Fibroblast of mammary gland (primary cell): ENCODE measurements around the gene GGPS1.

Experiments used
- DNase-seq: peaks from one replicate; pipeline ENCODE4 v3.0.0-alpha.2; 2010; ENCODE audit warnings: low read depth
- H3K4me3 ChIP-seq: 2 replicates; pipeline ENCODE4 v1.5.1; 2011; ENCODE audit warnings: low read depth, mild to moderate bottlenecking, low read length, moderate library complexity; ENCODE audit not compliant: control insufficient read depth
- CTCF ChIP-seq: conservative IDR thresholded peaks from 2 replicates; pipeline ENCODE4 v1.5.1; 2011; ENCODE audit warnings: low read depth, low read length, inconsistent platforms; ENCODE audit not compliant: control insufficient read depth, insufficient read depth

The GGPS1 gene

DNA sequence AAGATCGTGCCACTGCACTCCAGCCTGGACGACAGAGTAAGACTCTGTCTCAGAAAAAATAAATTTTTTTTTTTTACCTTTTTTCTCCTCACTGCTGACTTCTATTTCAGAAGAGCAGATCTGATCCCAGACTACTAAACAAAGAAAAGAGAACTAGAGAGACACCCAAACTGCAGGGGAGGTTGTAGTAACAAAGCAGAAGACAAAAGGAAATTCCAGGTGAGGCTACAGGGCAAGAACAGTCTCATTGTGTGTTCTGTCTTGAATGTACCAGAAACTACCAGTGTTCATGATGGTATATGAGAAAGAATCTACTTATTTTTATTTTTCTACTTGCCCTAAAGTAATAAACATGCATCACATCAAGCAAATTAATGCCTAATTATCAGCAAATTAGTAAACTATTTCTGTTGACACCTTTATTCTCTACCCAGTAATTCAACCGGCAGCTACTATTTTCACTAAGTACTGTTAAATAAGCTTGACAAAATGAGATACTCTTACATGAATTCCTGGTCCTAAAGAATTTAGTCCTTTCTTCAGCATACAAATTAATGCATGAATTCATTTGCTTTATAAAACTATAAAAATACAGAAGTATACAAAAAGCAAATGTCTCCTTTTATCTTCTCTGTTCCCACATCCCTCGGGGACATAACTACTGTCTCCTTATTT is 41.0 kb upstream of the GGPS1 start:
- no peak for DNase-seq
- no peak overlapping the region for H3K4me3 ChIP-seq
- TF ChIP-seq CTCF: no peak

DNA sequence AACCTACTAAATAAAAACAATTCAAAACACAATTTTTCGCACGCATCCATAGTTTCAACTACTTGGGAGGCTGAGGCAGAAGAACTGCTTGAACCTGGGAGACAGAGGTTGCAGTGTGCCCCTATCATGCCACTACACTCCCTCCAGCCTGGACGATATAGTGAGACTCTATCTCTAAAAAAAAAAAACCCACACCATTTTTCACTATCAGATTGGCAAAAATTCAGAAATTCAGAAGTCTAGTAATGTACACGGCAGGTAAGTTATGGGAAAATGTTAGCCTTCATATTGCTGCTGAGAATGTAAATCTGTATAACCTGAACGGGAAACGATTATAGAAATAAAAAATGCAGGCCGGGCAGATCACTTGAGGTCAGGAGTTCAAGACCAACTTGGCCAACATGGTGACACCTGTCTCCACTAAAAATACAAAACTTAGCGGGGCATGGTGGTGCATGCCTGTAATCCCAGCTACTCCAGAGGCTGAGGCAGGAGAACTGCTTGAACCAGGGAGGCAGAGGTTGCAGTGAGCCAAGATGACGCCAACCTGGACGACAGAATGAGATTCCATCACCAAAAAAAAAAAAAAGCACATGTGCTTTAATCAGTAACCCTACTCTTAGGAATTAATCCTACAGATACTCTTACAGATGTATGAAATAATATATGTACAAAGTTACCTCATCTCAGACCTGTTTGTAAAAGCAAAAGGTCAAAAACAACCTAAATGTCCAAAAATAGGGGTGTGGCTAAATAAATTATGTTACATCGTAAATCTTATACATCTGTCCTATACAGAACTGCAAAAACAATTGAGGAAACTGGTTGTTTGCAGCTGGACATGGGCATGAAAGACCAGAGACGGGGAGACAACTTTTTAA is 38.3 kb upstream of the GGPS1 start:
- TF ChIP-seq CTCF: no peak
- H3K4me3 ChIP-seq: no peak overlapping the region
- DNase-seq: no peak

DNA sequence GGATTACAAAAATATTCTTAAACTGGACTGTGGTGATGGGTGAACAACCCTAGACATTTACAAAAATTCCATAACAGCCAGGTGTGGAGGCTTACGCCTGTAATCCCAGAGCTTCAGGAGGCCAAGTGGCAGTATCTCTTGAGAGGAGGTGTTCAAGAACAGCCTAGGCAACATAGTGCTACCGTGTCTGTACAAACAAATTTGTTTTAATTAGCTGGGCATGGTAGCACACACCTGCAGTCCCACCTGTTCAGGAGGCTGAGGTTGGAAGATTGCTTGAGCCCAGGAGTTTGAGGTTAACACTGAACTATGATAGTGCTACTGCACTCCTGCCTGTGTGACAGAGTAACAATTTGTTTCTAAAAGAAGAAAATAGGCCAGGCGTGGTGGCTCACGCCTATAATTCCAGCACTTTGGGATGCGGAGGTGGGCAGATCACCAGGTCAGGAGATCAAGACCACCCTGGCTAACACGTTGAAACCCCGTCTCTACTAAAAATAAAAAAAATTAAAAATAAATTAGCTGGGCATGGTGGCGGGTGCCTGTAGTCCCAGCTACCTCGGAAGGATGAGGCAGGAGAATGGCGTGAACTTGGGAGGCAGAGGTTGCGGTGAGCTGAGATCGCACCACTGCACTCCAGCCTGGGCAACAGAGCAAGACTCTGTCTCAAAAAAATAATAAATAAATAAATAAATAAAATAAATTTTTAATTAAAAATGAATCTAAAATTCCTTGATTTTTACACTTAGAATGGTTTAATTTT is 37.4 kb upstream of the GGPS1 start:
- no peak for DNase-seq
- H3K4me3 ChIP-seq: no peak overlapping the region
- TF ChIP-seq CTCF: no peak

GRCh38 chr1:235291599-235292091 is 36.7 kb upstream of the GGPS1 start:
- TF ChIP-seq CTCF: no peak
- no peak overlapping the region for H3K4me3 ChIP-seq
- DNase-seq: no peak

DNA sequence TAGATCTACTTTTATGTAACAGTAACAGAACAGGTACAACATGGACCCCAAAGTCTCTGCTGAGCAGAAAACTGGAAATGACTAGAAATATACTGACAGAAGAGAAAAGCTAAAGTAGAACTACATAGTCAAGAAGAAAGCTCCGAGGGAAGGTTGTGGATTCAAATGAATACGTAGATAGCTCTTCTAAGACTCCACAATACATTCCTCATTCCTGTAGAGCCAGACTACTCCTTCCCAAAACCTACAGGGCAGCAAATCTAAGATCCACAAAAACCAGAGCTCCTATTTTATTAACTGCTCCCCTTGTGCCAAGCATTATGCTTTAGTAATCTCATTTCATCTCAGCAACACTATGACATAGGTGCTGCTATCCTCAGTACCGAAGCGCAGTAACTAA is 35.6 kb upstream of the GGPS1 start:
- TF ChIP-seq CTCF: no peak
- DNase-seq: no peak
- no peak overlapping the region for H3K4me3 ChIP-seq

DNA sequence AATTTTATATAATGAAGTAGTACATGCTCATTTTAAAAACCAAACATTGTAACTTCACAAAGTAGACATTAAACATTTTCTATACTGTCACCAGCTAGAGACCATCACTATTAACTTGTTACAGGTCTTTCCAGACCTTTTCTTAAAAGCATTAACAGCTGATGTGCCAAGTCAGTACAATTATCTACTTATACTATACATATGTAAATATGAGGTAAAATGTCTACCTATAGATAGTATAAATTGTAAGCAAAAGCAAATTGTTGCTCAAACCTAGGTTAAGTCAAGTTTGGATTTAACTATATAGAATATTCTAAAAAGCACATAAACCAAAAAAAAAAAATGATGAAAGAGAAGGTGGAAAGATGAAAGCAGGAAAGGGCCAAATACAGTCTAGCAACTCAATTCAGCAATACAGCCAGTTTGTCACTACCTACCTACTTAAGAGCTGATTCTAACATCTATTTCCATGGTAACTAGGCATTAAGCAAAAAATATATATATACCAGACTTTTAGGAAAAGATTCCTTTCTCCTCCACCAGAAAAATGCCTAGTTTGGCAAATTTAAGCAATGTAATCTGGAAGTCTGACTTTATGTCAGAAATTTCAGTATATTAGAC is 34.9 kb upstream of the GGPS1 start:
- no peak overlapping the region for H3K4me3 ChIP-seq

More for the DNA sequence above, 34.9 kb upstream of the GGPS1 start:
- no peak for DNase-seq
- TF ChIP-seq CTCF: no peak
